Stimulated activated CD8-positive, alpha-beta memory T cell treated with anti-CD3 and anti-CD28 coated beads, Interleukin-15, amount 100 ng/mL, for 48 hours (primary cell): Measurements from ENCODE around the gene HMCN1.

Experiments used
- DNase-seq, 2 donors: peaks; one replicate each; pipeline ENCODE4 v3.0.0-alpha.2; 2020; ENCODE audit warnings: low read depth in 2 of 2

HMCN1 gene

GRCh38 chr1:186240436-186240835 lies 506.2 kb downstream of the HMCN1 start:
- no peak for DNase-seq
